GM21723 (cell line): Measurements from ENCODE around the gene TBXAS1.
A peak's percentile ranks its signal among the peaks of the same experiment; 100 is the strongest.

Experiments
- ATAC-seq: cut with Tn5 transposase; IDR thresholded peaks from one replicate; pipeline ENCODE4 v1.9.1; 2021; ENCODE audit warnings: mild to moderate bottlenecking, moderate library complexity; ENCODE audit not compliant: unreplicated experiment

TBXAS1 gene

GRCh38 chr7:139853506-139854123, 24.6 kb downstream of the TBXAS1 start:
- ATAC-seq = no peak

GRCh38 chr7:139854124-139854511, 25.1 kb downstream of the TBXAS1 start:
- ATAC-seq = no peak

GRCh38 chr7:139854803-139855497, 25.9 kb downstream of the TBXAS1 start:
- no peak for ATAC-seq

GRCh38 chr7:139855498-139856270, 26.6 kb downstream of the TBXAS1 start:
- peak; percentile 94 for ATAC-seq

- no peak for ATAC-seq
Observed at GRCh38 chr7:139857791-139858190, 28.7 kb downstream of the TBXAS1 start.

- ATAC-seq = no peak
Observed at GRCh38 chr7:139860090-139860775, 31.2 kb downstream of the TBXAS1 start.

- no peak for ATAC-seq
Observed at GRCh38 chr7:139861803-139862202, 32.7 kb downstream of the TBXAS1 start.

- no peak for ATAC-seq
Observed at GRCh38 chr7:139866047-139866837, 37.2 kb downstream of the TBXAS1 start.

- ATAC-seq = no peak
Observed at GRCh38 chr7:139867847-139868246, 38.8 kb downstream of the TBXAS1 start.

- ATAC-seq = no peak
Observed at GRCh38 chr7:139869886-139870285, 40.8 kb downstream of the TBXAS1 start.

GRCh38 chr7:139870380-139870779, 41.3 kb downstream of the TBXAS1 start:
- no peak for ATAC-seq

- no peak for ATAC-seq
Observed at GRCh38 chr7:139871331-139871730, 42.3 kb downstream of the TBXAS1 start.

- no peak for ATAC-seq
Observed at GRCh38 chr7:139871820-139872219, 42.8 kb downstream of the TBXAS1 start.

GRCh38 chr7:139873593-139874301, 44.7 kb downstream of the TBXAS1 start:
- no peak for ATAC-seq

- no peak for ATAC-seq
Observed at GRCh38 chr7:139874302-139874629, 45.2 kb downstream of the TBXAS1 start.

GRCh38 chr7:139875821-139876241, 46.8 kb downstream of the TBXAS1 start:
- no peak for ATAC-seq

- no peak for ATAC-seq
Observed at GRCh38 chr7:139876622-139877283, 47.7 kb downstream of the TBXAS1 start.

- no peak for ATAC-seq
Observed at GRCh38 chr7:139883814-139884213, 54.8 kb downstream of the TBXAS1 start.

GRCh38 chr7:139884441-139884840, 55.4 kb downstream of the TBXAS1 start:
- ATAC-seq = no peak

- ATAC-seq = no peak
Observed at GRCh38 chr7:139885511-139885910, 56.4 kb downstream of the TBXAS1 start.
